Sigmoid colon (tissue), 4 donors: Measurements from ENCODE around the gene ADAMTS7.

Experiments
- EP300 ChIP-seq, 4 donors: sonication (generic); formaldehyde crosslinking; IDR thresholded peaks; one replicate each; pipeline ENCODE4 v1.6.1; 2017; ENCODE audit warnings: antibody characterized with exemption in 4 of 4
- POLR2A ChIP-seq, 2 donors: fragments of 450-650 bp; IDR thresholded peaks; one replicate each; pipeline ENCODE4 v1.6.1; 2016; ENCODE audit warnings: antibody characterized with exemption in 2 of 2, mild to moderate bottlenecking in 2 of 2, moderate library complexity in 2 of 2
- POLR2AphosphoS5 ChIP-seq, 4 donors: sonication (generic); formaldehyde crosslinking; IDR thresholded peaks; one replicate each; pipeline ENCODE4 v1.6.1; 2017; ENCODE audit warnings: antibody characterized with exemption in 4 of 4
- TF ChIP-seq, protein P1 (sequence below), 4 experiments: fragments of 450-650 bp in 3 of 4; fragments of 200-600 bp in 1 of 4; IDR thresholded peaks; one replicate each; pipeline ENCODE4 v1.5.1; 2016 to 2019; ENCODE audit warnings: antibody characterized with exemption in 4 of 4, mild to moderate bottlenecking in 3 of 4, moderate library complexity in 2 of 4

DNA sequence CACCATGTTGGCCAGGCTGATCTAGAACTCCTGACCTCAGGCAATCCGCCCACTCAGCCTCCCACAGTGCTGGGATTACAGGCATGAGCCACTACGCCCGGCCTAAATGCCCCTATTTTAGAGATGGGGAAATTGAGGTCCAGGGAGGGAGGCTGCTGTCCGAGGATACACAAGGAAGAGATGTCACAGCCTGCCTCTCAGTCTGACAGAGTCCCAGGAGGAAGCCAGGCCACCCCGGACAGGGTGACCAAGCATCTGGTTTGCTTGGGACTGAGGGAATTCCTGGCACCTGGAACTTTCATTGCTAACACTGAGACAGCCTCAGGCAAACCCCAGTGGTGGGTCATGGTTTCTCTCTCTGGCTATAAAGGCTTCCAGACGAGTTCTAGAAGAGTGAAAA is 30.6 kb upstream of the ADAMTS7 start:
- TF ChIP-seq POLR2A (IDR thresholded peaks at IDR 0.05) = no peak
- TF ChIP-seq, protein P1, sequence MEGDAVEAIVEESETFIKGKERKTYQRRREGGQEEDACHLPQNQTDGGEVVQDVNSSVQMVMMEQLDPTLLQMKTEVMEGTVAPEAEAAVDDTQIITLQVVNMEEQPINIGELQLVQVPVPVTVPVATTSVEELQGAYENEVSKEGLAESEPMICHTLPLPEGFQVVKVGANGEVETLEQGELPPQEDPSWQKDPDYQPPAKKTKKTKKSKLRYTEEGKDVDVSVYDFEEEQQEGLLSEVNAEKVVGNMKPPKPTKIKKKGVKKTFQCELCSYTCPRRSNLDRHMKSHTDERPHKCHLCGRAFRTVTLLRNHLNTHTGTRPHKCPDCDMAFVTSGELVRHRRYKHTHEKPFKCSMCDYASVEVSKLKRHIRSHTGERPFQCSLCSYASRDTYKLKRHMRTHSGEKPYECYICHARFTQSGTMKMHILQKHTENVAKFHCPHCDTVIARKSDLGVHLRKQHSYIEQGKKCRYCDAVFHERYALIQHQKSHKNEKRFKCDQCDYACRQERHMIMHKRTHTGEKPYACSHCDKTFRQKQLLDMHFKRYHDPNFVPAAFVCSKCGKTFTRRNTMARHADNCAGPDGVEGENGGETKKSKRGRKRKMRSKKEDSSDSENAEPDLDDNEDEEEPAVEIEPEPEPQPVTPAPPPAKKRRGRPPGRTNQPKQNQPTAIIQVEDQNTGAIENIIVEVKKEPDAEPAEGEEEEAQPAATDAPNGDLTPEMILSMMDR (IDR thresholded peaks at IDR 0.05) = no peak
- no peak for TF ChIP-seq EP300 (IDR thresholded peaks at IDR 0.05)
- no peak for TF ChIP-seq POLR2AphosphoS5 (IDR thresholded peaks at IDR 0.05)
